ENCODE results near the gene SMIM26. TPM values are rescaled to one million over a fixed set of nuclear protein-coding genes. Genes with fewer than 3 reads are reported as not detected.

SMIM26 gene
- total and polyA plus RNA-seq, 9 of the 15 experiments (the other 6 are each of a cell fraction or from before 2014, with no cell fraction given), result 46.9 to 186 (median 86.5) TPM

- TF ChIP-seq E2F1 (CRISPR knock-in tag; IDR thresholded peaks at IDR 0.05), result no peak
- TF ChIP-seq SMAD4 (CRISPR knock-in tag; conservative IDR thresholded peaks at IDR 0.05), result 0 out of 2 replicates have a peak, but pooled peaks have one; percentile 38
- TF ChIP-seq SAFB (IDR thresholded peaks at IDR 0.05; ENCODE audit: borderline replicate concordance, low read depth, low read length), result peak; percentile 92
- no peak for TF ChIP-seq CEBPB (tag; IDR thresholded peaks at IDR 0.05)
- TF ChIP-seq LARP7 (IDR thresholded peaks at IDR 0.05), result no peak
- no peak for TF ChIP-seq ZNF589 (CRISPR knock-in tag; IDR thresholded peaks at IDR 0.05; ENCODE audit: low read depth)
- no peak for TF ChIP-seq ATF6 (CRISPR knock-in tag; IDR thresholded peaks at IDR 0.05)
- TF ChIP-seq SMARCA5 (IDR thresholded peaks at IDR 0.05), result no peak
- no peak for TF ChIP-seq ZNF77 (CRISPR knock-in tag; IDR thresholded peaks at IDR 0.05)
- no peak; the same call in 1 of the 2 replicates for TF ChIP-seq MBD2 (IDR thresholded peaks at IDR 0.05; ENCODE audit: borderline replicate concordance, low read depth)
- peak; percentile 29 for TF ChIP-seq KDM5B (IDR thresholded peaks at IDR 0.05; ENCODE audit: insufficient replicate concordance, low read depth, low read length)
- no peak for TF ChIP-seq ASH1L (IDR thresholded peaks at IDR 0.05; ENCODE audit: borderline replicate concordance, low read depth, partially characterized antibody)
- no peak for TF ChIP-seq RBM15 (IDR thresholded peaks at IDR 0.05; ENCODE audit: insufficient read depth, low read length)
- no peak for TF ChIP-seq KLF6 (CRISPR knock-in tag; IDR thresholded peaks at IDR 0.05; ENCODE audit: borderline replicate concordance)
- TF ChIP-seq ZNF217 (CRISPR knock-in tag; IDR thresholded peaks at IDR 0.05), result no peak
- peak; percentile 93 for TF ChIP-seq GABPB1 (CRISPR knock-in tag; IDR thresholded peaks at IDR 0.05)
- no peak for TF ChIP-seq BCL6 (CRISPR knock-in tag; IDR thresholded peaks at IDR 0.05)
- TF ChIP-seq DACH1 (IDR thresholded peaks at IDR 0.05; ENCODE audit: partially characterized antibody), result no peak
- TF ChIP-seq, protein P1, sequence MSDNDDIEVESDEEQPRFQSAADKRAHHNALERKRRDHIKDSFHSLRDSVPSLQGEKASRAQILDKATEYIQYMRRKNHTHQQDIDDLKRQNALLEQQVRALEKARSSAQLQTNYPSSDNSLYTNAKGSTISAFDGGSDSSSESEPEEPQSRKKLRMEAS (CRISPR knock-in tag; IDR thresholded peaks at IDR 0.05), result no peak
- TF ChIP-seq, protein P2, sequence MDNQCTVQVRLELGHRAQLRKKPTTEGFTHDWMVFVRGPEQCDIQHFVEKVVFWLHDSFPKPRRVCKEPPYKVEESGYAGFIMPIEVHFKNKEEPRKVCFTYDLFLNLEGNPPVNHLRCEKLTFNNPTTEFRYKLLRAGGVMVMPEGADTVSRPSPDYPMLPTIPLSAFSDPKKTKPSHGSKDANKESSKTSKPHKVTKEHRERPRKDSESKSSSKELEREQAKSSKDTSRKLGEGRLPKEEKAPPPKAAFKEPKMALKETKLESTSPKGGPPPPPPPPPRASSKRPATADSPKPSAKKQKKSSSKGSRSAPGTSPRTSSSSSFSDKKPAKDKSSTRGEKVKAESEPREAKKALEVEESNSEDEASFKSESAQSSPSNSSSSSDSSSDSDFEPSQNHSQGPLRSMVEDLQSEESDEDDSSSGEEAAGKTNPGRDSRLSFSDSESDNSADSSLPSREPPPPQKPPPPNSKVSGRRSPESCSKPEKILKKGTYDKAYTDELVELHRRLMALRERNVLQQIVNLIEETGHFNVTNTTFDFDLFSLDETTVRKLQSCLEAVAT (IDR thresholded peaks at IDR 0.05), result no peak
- TF ChIP-seq HEY1 (CRISPR knock-in tag; IDR thresholded peaks at IDR 0.05; ENCODE audit: borderline replicate concordance), result no peak
- no peak for TF ChIP-seq BRD9 (IDR thresholded peaks at IDR 0.05; ENCODE audit: low read depth, partially characterized antibody)
- TF ChIP-seq ZBTB7A (IDR thresholded peaks at IDR 0.05; ENCODE audit: borderline replicate concordance, control insufficient read depth, low read depth, low read length), result peak; percentile 47; the same call in 1 of the 2 replicates
These were observed 20.7 kb downstream of the SMIM26 start, which contains the start of gene DTD1 (continued) for GRCh38 chr20:18587665-18588573.
